GM12872 (cell line): ENCODE results near the gene NEK11.

Experiments
- TF ChIP-seq, protein P1 (sequence below): IDR thresholded peaks from 3 replicates; pipeline ENCODE4 v1.5.1; 2011; ENCODE audit warnings: low read depth, mild to moderate bottlenecking, low read length, moderate library complexity; ENCODE audit not compliant: insufficient read depth

The NEK11 gene

DNA sequence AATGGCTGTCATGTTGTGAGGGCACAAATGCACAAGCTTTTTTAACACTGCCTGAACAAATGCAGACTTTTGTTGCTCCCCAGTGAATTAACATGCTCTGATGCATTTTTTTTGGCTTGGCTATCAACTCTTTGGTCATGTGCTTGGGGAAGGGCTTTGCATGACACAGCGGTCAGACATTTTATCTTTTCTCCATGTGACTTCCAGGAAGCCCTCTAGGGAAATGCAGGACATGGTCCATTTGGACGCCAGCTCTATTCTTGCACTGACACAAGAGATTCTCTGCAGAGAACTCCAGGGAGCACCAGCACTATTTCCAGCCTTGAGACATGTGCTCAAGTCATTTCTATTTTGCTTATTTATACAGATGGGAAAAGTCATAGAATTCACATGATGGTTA, 46.2 kb downstream of the NEK11 start:
- TF ChIP-seq, protein P1, sequence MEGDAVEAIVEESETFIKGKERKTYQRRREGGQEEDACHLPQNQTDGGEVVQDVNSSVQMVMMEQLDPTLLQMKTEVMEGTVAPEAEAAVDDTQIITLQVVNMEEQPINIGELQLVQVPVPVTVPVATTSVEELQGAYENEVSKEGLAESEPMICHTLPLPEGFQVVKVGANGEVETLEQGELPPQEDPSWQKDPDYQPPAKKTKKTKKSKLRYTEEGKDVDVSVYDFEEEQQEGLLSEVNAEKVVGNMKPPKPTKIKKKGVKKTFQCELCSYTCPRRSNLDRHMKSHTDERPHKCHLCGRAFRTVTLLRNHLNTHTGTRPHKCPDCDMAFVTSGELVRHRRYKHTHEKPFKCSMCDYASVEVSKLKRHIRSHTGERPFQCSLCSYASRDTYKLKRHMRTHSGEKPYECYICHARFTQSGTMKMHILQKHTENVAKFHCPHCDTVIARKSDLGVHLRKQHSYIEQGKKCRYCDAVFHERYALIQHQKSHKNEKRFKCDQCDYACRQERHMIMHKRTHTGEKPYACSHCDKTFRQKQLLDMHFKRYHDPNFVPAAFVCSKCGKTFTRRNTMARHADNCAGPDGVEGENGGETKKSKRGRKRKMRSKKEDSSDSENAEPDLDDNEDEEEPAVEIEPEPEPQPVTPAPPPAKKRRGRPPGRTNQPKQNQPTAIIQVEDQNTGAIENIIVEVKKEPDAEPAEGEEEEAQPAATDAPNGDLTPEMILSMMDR, result no peak

DNA sequence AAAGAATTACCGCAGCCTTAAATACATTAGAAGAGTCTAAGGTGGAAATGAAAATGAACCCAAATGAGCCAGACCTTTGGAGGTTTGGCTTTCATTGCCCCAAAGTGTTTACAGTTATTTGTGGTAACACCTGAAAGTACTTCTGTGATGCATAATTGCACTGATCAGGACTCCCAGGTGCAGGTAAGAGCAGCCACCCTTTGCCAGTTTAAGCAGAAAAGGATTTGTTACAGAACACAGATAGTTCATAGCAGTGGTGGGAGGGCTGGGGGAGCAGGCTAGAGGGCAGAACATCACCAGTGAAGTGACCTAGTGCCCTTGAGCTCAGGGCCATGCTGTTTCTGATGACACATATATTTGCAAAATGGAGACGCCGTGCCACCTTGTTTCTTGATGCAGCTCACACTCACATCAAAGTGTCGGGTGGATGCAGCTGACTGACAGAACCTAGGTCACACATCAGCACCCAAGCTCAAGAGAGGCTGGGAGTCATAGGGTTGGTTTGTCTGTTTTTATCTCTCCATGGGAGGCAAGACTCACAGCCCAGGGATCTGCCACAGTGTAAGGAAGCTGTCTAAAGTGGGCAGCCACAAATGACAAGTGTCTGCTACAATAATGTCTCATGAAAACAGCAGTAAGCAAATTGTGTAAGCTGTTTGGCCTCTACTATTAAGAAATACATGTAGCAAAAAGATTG, 49.1 kb downstream of the NEK11 start:
- TF ChIP-seq, protein P1, result no peak

DNA sequence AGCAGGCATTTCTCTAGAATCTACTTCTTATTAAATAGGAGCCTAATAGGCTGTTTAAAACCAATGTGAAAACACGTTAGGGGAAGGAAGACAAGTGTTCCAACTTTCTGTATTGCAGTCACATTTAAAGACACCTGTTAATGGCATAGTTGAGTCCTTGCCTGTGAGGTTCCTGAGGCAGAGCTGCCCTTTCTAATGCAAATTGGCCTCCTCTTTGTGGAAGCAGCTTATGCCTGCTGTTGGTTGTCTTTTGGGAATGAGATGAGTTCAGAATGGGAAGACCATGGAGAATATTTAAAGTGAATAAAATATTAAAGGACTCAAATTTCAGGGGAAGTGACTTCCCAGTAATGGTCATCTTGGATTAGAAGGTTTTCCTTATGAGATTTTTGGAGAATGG, 51.2 kb downstream of the NEK11 start:
- TF ChIP-seq, protein P1, result no peak

DNA sequence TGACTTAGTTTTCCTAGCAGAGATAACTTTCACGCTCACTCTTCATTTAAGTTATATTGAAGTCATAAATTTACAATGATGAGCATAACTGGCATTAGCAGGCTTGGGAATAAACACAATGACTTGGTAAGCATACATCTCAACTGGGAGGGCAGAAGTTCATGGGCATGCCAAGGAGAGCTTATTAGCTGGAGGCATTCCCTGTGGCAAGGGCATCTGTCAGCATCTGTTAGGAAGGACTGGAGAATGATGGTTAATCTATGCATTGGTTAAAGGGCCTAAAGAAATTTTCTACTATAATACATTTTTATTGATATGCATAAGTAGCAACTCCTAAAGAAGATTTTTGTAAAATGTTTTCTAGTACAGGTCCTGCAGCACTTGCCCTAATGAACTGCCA, 52.4 kb downstream of the NEK11 start:
- TF ChIP-seq, protein P1, result no peak

DNA sequence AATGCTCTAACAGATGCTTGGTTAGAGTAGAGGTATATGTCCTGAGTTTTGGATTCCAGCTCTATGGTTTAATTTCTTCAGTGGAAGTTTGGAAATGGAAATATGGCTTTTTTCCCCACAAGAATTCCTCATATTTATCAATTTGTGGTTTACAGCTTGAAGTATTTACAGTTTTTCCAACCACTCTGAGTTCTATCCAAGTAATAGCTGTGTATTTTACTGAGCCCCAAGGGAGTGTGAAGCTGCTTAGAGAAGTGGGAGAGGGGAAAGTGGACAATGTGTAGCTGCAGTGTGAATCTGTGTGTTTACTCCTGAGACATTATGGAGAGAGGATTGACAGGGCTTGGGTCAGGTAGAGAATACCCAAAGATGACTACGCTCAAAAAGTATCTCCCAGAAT, 54.5 kb downstream of the NEK11 start:
- TF ChIP-seq, protein P1, result no peak

DNA sequence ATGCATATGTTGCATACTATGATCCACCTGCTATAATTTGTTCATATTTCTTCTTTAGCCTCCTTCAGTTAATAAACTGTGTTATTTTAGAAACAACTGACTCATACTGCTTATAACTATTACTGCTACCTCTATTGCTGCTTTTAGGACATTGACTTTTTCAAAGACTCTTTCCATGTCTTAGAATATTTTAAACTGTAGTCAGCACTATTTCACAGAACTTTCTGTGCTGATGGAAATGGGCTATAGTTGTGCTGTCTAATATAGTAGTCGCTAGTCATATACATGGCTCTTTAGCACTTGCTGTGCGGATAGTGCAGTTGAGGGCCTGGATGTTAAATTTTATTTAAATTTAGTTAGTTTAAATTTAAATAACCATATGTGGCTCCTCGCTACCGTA, 55.6 kb downstream of the NEK11 start:
- TF ChIP-seq, protein P1, result no peak

DNA sequence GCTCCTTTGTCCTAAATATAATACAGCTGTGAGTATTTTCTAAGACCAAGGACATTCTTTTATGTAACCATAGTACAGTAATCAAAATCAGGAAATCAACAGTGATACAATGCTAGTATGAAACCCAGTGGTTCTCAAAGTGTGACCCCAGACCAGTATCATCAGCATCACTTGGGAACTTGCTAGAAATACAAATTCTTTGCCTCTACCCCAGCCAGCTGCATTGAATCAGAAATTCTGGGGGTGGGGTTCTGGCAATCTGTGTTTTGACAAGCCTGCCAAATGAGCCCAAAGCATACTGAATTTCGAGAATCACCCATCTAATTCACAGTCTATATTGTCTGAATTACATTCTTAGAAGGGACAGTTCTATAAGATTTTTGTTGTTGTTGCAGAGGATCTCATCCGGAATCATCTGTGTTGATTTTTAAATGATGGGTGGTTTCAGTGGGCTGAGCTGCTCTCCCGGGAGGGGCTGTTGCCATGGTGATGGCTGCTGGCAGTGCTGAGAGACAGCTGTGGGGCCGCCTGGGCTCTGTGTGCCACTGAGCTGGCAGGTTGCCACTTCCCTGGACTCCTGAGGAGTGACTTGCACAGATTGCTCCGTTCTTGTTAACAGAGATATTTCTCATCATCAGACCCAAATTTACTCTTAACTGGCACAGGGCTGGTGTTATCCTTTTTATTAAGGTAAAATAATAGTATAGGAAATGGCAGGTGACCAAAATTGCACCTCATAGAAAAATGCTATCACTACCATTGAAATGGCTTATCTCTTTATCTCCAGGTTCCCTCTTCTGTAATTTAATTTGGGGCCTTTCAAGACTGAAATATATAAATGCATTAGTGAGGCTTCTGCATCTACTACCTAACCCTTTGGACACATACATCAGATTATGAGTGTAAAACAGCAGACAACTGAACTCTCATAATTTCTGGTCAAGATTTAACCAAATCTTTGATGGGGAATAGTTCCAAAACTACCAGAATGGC, 56.5 kb downstream of the NEK11 start:
- TF ChIP-seq, protein P1, result no peak
